ENCODE results near the gene PDSS2. TPM values are rescaled to one million over a fixed set of nuclear protein-coding genes. Genes with fewer than 3 reads are reported as not detected.
"Not testable (repeated sequence)": the region's sequence is repeated elsewhere in the genome, so short reads cannot be mapped to it uniquely, and the experiment has no call there.

PDSS2 gene
- total RNA-seq, 1 donor from 2014 or later: 13.4 TPM

GRCh38 chr6:107369493-107369892 is 89.9 kb downstream of the PDSS2 start:
- no peak for DNase-seq (ENCODE audit: low read depth)
- TF ChIP-seq, protein P1, sequence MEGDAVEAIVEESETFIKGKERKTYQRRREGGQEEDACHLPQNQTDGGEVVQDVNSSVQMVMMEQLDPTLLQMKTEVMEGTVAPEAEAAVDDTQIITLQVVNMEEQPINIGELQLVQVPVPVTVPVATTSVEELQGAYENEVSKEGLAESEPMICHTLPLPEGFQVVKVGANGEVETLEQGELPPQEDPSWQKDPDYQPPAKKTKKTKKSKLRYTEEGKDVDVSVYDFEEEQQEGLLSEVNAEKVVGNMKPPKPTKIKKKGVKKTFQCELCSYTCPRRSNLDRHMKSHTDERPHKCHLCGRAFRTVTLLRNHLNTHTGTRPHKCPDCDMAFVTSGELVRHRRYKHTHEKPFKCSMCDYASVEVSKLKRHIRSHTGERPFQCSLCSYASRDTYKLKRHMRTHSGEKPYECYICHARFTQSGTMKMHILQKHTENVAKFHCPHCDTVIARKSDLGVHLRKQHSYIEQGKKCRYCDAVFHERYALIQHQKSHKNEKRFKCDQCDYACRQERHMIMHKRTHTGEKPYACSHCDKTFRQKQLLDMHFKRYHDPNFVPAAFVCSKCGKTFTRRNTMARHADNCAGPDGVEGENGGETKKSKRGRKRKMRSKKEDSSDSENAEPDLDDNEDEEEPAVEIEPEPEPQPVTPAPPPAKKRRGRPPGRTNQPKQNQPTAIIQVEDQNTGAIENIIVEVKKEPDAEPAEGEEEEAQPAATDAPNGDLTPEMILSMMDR (IDR thresholded peaks at IDR 0.05; ENCODE audit: insufficient read depth, low read length, poor library complexity, severe bottlenecking): no peak
- H3K36me3 ChIP-seq (ENCODE audit: control insufficient read depth, insufficient read depth, low read length): no peaks in the 10 kb centered on the region
- H3K4me3 ChIP-seq (ENCODE audit: low read depth, low read length): no peak overlapping the region
- H3K27me3 ChIP-seq (ENCODE audit: control insufficient read depth, insufficient read depth, low read length): no peaks in the 10 kb centered on the region

DNA sequence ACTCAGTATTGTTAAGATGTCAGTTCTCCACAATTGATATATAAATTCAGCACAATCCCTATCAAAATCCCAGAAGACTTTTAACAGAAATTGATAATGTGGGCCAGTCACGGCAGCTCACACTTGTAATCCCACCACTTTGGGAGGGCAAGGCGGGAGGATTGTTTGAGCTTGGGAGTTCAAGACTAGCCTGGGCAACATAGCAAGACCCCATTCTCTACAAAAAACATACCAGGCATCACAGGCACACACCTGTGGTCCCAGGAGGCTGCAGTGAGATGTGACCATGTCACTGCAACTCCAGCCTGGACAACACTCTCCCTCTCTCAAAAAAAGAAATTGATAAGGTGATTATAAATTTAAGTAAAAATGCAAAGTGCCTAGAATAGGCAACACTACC is 90.9 kb downstream of the PDSS2 start:
- no peaks in the 10 kb centered on the region for H3K27me3 ChIP-seq (ENCODE audit: control insufficient read depth, insufficient read depth, low read length)
- TF ChIP-seq, protein P1 (IDR thresholded peaks at IDR 0.05; ENCODE audit: insufficient read depth, low read length, poor library complexity, severe bottlenecking): no peak
- no peaks in the 10 kb centered on the region for H3K36me3 ChIP-seq (ENCODE audit: control insufficient read depth, insufficient read depth, low read length)
- DNase-seq (ENCODE audit: low read depth): no peak
- H3K4me3 ChIP-seq (ENCODE audit: low read depth, low read length): no peak overlapping the region

DNA sequence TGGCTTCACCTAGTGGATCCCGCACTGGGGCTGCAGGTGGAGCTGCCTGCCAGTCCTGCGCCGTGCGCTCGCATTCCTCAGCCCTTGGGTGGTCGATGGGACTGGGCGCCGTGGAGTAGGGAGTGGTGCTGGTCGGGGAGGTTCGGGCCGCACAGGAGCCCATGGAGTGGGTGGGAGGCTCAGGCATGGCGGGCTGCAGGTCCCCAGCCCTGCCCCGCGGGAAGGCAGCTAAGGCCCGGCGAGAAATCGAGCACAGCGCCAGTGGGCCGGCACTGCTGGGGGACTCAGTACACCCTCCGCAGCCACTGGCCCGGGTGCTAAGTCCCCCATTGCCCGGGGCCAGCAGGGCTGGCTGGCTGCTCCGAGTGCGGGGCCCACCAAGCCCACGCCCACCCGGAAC is 95.2 kb downstream of the PDSS2 start:
- H3K36me3 ChIP-seq (ENCODE audit: control insufficient read depth, insufficient read depth, low read length); H3K4me3 ChIP-seq (ENCODE audit: low read depth, low read length); DNase-seq (ENCODE audit: low read depth); H3K27me3 ChIP-seq (ENCODE audit: control insufficient read depth, insufficient read depth, low read length): not testable (repeated sequence)

- peak; percentile 43 for DNase-seq (ENCODE audit: low read depth)
- no peak overlapping the region for H3K4me3 ChIP-seq (ENCODE audit: low read depth, low read length)
Measured at GRCh38 chr6:107361753-107362604, 97.4 kb downstream of the PDSS2 start.

GRCh38 chr6:107360476-107360875 is 98.9 kb downstream of the PDSS2 start:
- TF ChIP-seq, protein P1 (IDR thresholded peaks at IDR 0.05; ENCODE audit: insufficient read depth, low read length, poor library complexity, severe bottlenecking): no peak
- H3K27me3 ChIP-seq (ENCODE audit: control insufficient read depth, insufficient read depth, low read length): no peaks in the 10 kb centered on the region
- no peaks in the 10 kb centered on the region for H3K36me3 ChIP-seq (ENCODE audit: control insufficient read depth, insufficient read depth, low read length)
- DNase-seq (ENCODE audit: low read depth): no peak
- no peak overlapping the region for H3K4me3 ChIP-seq (ENCODE audit: low read depth, low read length)

More at GRCh38 chr6:107361753-107362604, 97.4 kb downstream of the PDSS2 start:
- Histone ChIP-seq H3K27me3 (ENCODE audit: control insufficient read depth, insufficient read depth, low read length) (no peaks in the 10 kb centered on the region), H3K36me3 (ENCODE audit: control insufficient read depth, insufficient read depth, low read length) (no peaks in the 10 kb centered on the region)
- TF ChIP-seq, protein P1 (IDR thresholded peaks at IDR 0.05; ENCODE audit: insufficient read depth, low read length, poor library complexity, severe bottlenecking): no peak

DNA sequence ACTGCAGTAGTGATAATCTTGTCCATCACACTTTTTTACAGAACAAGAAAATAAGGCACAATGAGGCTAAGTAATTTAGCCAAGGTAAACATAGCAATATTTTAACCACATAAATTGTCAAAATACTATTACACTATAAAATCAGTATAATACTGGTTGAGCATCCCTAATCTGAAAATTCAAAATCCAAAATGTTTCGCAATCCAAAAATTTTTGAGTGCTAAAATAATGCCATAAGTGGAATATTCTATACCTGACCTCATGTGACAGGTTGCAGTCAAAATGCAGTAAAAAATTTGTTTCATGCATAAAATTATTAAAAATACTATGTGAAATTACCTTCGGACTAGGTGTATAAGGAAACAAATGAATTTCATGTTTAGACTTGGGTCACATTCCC is 101.5 kb downstream of the PDSS2 start:
- no peak overlapping the region for H3K4me3 ChIP-seq (ENCODE audit: low read depth, low read length)
- TF ChIP-seq, protein P1 (IDR thresholded peaks at IDR 0.05; ENCODE audit: insufficient read depth, low read length, poor library complexity, severe bottlenecking): no peak
- no peaks in the 10 kb centered on the region for H3K27me3 ChIP-seq (ENCODE audit: control insufficient read depth, insufficient read depth, low read length)
- DNase-seq (ENCODE audit: low read depth): no peak
- no peaks in the 10 kb centered on the region for H3K36me3 ChIP-seq (ENCODE audit: control insufficient read depth, insufficient read depth, low read length)
